ENCODE measurements around the gene FAU.

FAU gene

DNA sequence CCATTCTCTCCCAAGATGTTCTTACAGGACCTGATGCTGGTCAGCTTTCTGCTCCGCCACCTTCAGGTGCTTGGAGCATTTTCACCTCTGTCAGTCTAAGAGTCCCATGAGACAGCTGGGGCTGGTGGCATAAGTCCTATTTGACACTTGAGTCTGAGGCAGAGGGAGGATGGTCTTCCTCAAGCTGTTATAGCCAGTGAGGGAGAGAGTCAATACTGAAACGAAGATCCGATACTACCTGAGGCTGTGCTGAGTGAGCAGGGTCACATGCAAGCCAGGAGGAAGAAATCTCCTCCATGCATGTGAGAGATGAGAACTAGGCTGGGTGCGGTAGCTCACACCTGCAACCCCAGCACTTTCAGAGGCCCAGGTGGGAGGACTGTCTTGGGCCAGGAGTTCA, 32.3 kb downstream of the FAU start:
- no peak for DNase-seq (ENCODE audit: low read depth)
- TF ChIP-seq, protein P1, sequence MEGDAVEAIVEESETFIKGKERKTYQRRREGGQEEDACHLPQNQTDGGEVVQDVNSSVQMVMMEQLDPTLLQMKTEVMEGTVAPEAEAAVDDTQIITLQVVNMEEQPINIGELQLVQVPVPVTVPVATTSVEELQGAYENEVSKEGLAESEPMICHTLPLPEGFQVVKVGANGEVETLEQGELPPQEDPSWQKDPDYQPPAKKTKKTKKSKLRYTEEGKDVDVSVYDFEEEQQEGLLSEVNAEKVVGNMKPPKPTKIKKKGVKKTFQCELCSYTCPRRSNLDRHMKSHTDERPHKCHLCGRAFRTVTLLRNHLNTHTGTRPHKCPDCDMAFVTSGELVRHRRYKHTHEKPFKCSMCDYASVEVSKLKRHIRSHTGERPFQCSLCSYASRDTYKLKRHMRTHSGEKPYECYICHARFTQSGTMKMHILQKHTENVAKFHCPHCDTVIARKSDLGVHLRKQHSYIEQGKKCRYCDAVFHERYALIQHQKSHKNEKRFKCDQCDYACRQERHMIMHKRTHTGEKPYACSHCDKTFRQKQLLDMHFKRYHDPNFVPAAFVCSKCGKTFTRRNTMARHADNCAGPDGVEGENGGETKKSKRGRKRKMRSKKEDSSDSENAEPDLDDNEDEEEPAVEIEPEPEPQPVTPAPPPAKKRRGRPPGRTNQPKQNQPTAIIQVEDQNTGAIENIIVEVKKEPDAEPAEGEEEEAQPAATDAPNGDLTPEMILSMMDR (IDR thresholded peaks at IDR 0.05; ENCODE audit: control insufficient read depth, extremely low read depth, insufficient read depth), result no peak
- H3K4me3 ChIP-seq (ENCODE audit: low read depth, low read length), result no peak overlapping the region

DNA sequence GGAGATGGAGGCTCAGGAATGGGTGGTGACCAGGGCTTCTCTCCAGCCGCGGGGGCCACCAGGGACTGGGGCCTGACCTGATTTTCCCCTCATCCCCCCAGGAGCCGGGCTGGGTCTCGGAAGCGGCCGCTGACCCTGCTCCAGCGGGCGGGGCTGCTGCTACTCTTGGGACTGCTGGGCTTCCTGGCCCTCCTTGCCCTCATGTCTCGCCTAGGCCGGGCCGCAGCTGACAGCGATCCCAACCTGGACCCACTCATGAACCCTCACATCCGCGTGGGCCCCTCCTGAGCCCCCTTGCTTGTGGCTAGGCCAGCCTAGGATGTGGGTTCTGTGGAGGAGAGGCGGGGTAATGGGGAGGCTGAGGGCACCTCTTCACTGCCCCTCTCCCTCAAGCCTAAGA, 34.1 kb downstream of the FAU start:
- TF ChIP-seq, protein P1 (IDR thresholded peaks at IDR 0.05; ENCODE audit: control insufficient read depth, extremely low read depth, insufficient read depth), result no peak
- H3K4me3 ChIP-seq (ENCODE audit: low read depth, low read length), result no peak overlapping the region
- no peak for DNase-seq (ENCODE audit: low read depth)

DNA sequence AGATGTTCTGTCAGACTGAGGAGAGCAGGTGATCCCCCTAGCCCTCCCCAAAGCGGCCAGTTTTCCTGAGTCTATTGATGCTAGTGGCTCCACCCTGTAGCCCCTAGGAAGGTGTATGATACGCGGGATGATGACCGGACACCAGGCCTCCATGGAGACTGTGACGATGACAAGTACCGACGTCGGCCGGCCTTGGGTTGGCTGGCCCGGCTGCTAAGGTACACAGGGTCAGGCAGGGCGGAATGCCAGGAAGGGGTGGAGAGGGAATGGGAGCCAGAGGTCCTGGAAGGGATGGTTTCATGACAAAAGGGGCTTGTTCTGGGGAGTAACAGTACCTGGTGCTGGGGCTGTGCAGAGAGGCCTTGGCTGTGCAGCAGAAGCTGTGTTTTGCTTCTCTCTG, 34.7 kb downstream of the FAU start:
- no peak for DNase-seq (ENCODE audit: low read depth)
- TF ChIP-seq, protein P1 (IDR thresholded peaks at IDR 0.05; ENCODE audit: control insufficient read depth, extremely low read depth, insufficient read depth), result no peak
- H3K4me3 ChIP-seq (ENCODE audit: low read depth, low read length), result no peak overlapping the region

DNA sequence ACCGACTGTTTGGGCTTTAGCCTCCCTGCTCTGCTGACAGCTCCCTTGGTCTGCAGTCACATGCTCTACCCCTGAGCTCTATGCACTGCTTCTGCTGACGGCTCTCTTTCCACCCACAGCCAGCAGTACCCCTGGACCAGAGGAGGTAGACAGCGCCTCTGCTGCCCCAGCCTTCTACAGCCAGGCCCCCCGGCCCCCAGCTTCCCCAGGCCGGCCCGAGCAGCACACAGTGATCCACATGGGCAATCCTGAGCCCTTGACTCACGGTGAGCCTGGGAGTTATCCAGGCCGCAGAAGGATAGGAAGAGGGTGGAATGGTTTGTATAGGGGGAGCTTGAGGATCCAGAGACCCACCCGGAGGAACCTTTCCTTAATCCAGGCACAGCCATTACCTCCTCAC, 35.1 kb downstream of the FAU start:
- TF ChIP-seq, protein P1 (IDR thresholded peaks at IDR 0.05; ENCODE audit: control insufficient read depth, extremely low read depth, insufficient read depth), result no peak
- no peak for DNase-seq (ENCODE audit: low read depth)
- H3K4me3 ChIP-seq (ENCODE audit: low read depth, low read length), result no peak overlapping the region

DNA sequence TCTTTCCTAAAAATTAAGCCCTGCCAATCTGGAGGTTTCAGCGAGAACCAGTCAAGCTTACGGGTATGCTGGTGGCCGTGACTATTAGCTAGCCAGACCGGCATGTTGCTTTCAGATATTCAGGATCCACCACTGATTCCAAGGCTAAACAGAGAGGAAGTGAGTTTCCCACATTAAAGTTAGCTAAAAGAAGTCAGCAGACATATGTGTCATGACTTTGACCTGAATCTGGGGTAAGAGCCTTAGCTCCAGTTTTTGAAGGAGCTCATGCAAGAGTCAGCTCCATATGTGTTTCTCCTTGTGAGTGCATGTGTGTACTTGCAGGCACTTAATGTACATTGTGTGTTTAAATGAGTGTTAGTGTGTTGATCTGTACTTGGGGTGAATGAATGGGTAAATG, 36.5 kb downstream of the FAU start:
- no peak overlapping the region for H3K4me3 ChIP-seq (ENCODE audit: low read depth, low read length)
- TF ChIP-seq, protein P1 (IDR thresholded peaks at IDR 0.05; ENCODE audit: control insufficient read depth, extremely low read depth, insufficient read depth), result no peak
- DNase-seq (ENCODE audit: low read depth), result no peak

DNA sequence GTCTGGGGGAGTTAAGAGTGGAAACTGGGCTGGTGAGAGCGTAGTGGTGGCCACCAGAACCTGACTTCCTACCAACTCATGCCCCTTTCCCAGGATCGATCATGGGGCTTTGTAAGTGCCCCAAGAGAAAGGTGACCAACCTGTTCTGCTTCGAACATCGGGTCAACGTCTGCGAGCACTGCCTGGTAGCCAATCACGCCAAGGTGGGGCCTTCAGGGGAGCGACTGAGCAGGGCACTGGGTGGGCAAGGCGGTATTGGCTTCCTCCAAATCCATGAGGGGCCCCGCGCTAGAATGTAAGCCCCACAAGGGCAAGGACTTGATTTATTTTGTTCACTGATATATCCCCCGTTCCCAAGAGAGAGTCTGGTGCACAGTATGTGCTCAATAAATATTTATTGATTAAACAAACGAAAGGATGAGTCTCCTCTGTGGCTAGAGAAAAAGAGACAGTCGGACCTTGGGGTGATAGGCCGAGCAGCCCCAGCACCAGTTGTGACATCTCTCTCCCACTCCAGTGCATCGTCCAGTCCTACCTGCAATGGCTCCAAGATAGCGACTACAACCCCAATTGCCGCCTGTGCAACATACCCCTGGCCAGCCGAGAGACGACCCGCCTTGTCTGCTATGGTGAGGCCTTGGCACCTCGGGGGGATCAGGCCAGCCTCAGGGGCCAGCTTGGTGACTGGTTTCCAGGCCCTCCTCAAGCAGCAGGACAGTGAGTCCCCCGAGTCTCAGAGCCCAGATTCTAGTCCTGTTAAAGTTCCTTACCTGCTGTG, 37.1 kb downstream of the FAU start:
- no peak for DNase-seq (ENCODE audit: low read depth)
- TF ChIP-seq, protein P1 (IDR thresholded peaks at IDR 0.05; ENCODE audit: control insufficient read depth, extremely low read depth, insufficient read depth), result no peak
- peak overlapping the region; percentile 99 for H3K4me3 ChIP-seq (ENCODE audit: low read depth, low read length)
